ENCODE data around the gene ZKSCAN7. TPM values are rescaled to one million over a fixed set of nuclear protein-coding genes. Genes with fewer than 3 reads are reported as not detected.

The ZKSCAN7 gene
- total and polyA plus RNA-seq, 8 donors = 4.0 to 19.1 (median 18.0) TPM

GRCh38 chr3:44584646-44585501 is 29.9 kb downstream of the ZKSCAN7 start, which contains the start of gene ZNF660:
ZNF660 (plus strand) TSS chr3:44584964; CDS start chr3:44594194, 9,230 bp downstream.
- intact Hi-C loops (cut with DNase I) = no loop called here
- Histone ChIP-seq H3K27me3 (peaks cover 0 to 17% of the 10 kb centered on the region in 2 donors), H3K27ac (peak within 1 kb of the TSS; percentile 64 to 65), H3K36me3 (no peaks in the 10 kb centered on the region), H3K4me3 (peak within 1 kb of the TSS; percentile 48 to 49), H3K9me3 (peaks cover 0 to 7% of the 10 kb centered on the region in 2 donors), H3K4me1 (peaks cover 8 to 9% of the 10 kb centered on the region in 2 donors)
- no peak for TF ChIP-seq CTCF (IDR thresholded peaks at IDR 0.05)
- DNase-seq = peak; percentile 52 to 94 (median 82)
- ATAC-seq = peak; percentile 95

GRCh38 chr3:44596621-44597020 is 41.6 kb downstream of the ZKSCAN7 start:
- no peak for TF ChIP-seq CTCF (IDR thresholded peaks at IDR 0.05)
- intact Hi-C loops (cut with DNase I) = no loop called here
- Histone ChIP-seq H3K36me3 (peaks cover 0 to 36% of the 10 kb centered on the region in 2 donors), H3K27me3 (no peaks in the 10 kb centered on the region), H3K27ac (no peak overlapping the region), H3K4me1 (no peaks in the 10 kb centered on the region), H3K9me3 (peaks cover 0 to 91% of the 10 kb centered on the region in 2 donors), H3K4me3 (no peak overlapping the region)
- DNase-seq = peak in 2 of 4 donors; percentile 34 to 56
- no peak for ATAC-seq

GRCh38 chr3:44601749-44602148 is 46.8 kb downstream of the ZKSCAN7 start:
- intact Hi-C loops (cut with DNase I) = no loop called here
- H3K9me3 ChIP-seq = peaks cover 0 to 44% of the 10 kb centered on the region in 2 donors
- H3K4me3 ChIP-seq = no peak overlapping the region
- no peak for TF ChIP-seq CTCF (IDR thresholded peaks at IDR 0.05)
- no peaks in the 10 kb centered on the region for H3K27me3 ChIP-seq
- no peak for ATAC-seq
- no peak for DNase-seq
- peaks cover 0 to 9% of the 10 kb centered on the region in 2 donors for H3K36me3 ChIP-seq
- H3K4me1 ChIP-seq = no peaks in the 10 kb centered on the region
- H3K27ac ChIP-seq = no peak overlapping the region

GRCh38 chr3:44612678-44613077 is 57.7 kb downstream of the ZKSCAN7 start:
- H3K4me3 ChIP-seq = no peak overlapping the region
- H3K36me3 ChIP-seq = peaks cover 0 to 5% of the 10 kb centered on the region in 2 donors
- H3K9me3 ChIP-seq = peaks cover 0 to 6% of the 10 kb centered on the region in 2 donors
- DNase-seq = no peak
- intact Hi-C loops (cut with DNase I) = no loop called here
- TF ChIP-seq CTCF (IDR thresholded peaks at IDR 0.05) = no peak
- no peaks in the 10 kb centered on the region for H3K4me1 ChIP-seq
- H3K27me3 ChIP-seq = no peaks in the 10 kb centered on the region
- no peak for ATAC-seq
- H3K27ac ChIP-seq = no peak overlapping the region

Other genes with a start within 250 kb of the ZKSCAN7 start
- 10 to 100 TPM; 26.8 to 30.2 TPM for gene TCAIM, start 216.4 kb upstream of the ZKSCAN7 start, total RNA-seq
- 10 to 100 TPM; 23.4 to 27.7 (median 24.7) TPM for gene TCAIM, start 216.4 kb upstream of the ZKSCAN7 start, polyA plus RNA-seq (ENCODE audit: insufficient read length in 6 of 6)
- 10 to 100 TPM; 18.1 to 18.3 TPM for gene ZNF445, start 77.5 kb upstream of the ZKSCAN7 start, total RNA-seq
- 10 to 100 TPM; 27.3 to 33.5 (median 28.5) TPM for gene ZNF445, start 77.5 kb upstream of the ZKSCAN7 start, polyA plus RNA-seq (ENCODE audit: insufficient read length in 6 of 6)
- gene ZNF660, start 29.8 kb downstream of the ZKSCAN7 start, total RNA-seq = 1 to 10 TPM; 2.8 to 4.9 TPM
- gene ZNF660, start 29.8 kb downstream of the ZKSCAN7 start, polyA plus RNA-seq (ENCODE audit: insufficient read length in 6 of 6) = 10 to 100 TPM; 15.3 to 27.9 (median 22.2) TPM
- gene ZNF197, start 69.8 kb downstream of the ZKSCAN7 start, total RNA-seq = 10 to 100 TPM; 13.1 to 14.1 TPM
- gene ZNF197, start 69.8 kb downstream of the ZKSCAN7 start, polyA plus RNA-seq (ENCODE audit: insufficient read length in 6 of 6) = 10 to 100 TPM; 33.7 to 37.0 (median 36.6) TPM
- gene ZNF35, start 93.5 kb downstream of the ZKSCAN7 start, total RNA-seq = 1 to 10 TPM; 8.4 to 9.2 TPM
- 10 to 100 TPM; 10.4 to 13.3 (median 11.4) TPM for gene ZNF35, start 93.5 kb downstream of the ZKSCAN7 start, polyA plus RNA-seq (ENCODE audit: insufficient read length in 6 of 6)
- gene ZNF502, start 157.5 kb downstream of the ZKSCAN7 start, total RNA-seq = 1 to 10 TPM; 3.6 to 3.9 TPM
- 10 to 100 TPM; 11.8 to 13.6 (median 12.5) TPM for gene ZNF502, start 157.5 kb downstream of the ZKSCAN7 start, polyA plus RNA-seq (ENCODE audit: insufficient read length in 6 of 6)
- gene ZNF501, start 174.4 kb downstream of the ZKSCAN7 start, total RNA-seq = 1 to 10 TPM; 4.4 to 5.3 TPM
- gene ZNF501, start 174.4 kb downstream of the ZKSCAN7 start, polyA plus RNA-seq (ENCODE audit: insufficient read length in 6 of 6) = 10 to 100 TPM in 1 of 6 donors, 1 to 10 TPM in 5; 9.1 to 10.2 (median 9.7) TPM
- gene KIAA1143, start 206.4 kb downstream of the ZKSCAN7 start, total RNA-seq = 10 to 100 TPM; 20.4 to 24.5 TPM
- gene KIAA1143, start 206.4 kb downstream of the ZKSCAN7 start, polyA plus RNA-seq (ENCODE audit: insufficient read length in 6 of 6) = 10 to 100 TPM; 45.9 to 60.7 (median 57.3) TPM
- 1 to 10 TPM; 1.8 to 3.9 TPM for gene KIF15, start 206.6 kb downstream of the ZKSCAN7 start, total RNA-seq
- gene KIF15, start 206.6 kb downstream of the ZKSCAN7 start, polyA plus RNA-seq (ENCODE audit: insufficient read length in 6 of 6) = 10 to 100 TPM; 16.5 to 51.3 (median 28.6) TPM